K562 (cell line): Measurements from ENCODE around the gene PRKCB. TPM values are rescaled to one million over a fixed set of nuclear protein-coding genes. Genes with fewer than 3 reads are reported as not detected.

ENCODE experiments used
- ASH1L ChIP-seq: fragments of 450-650 bp; IDR thresholded peaks from 2 replicates; pipeline ENCODE4 v1.6.1; 2018; ENCODE audit warnings: borderline replicate concordance, mild to moderate bottlenecking, low read depth; ENCODE audit not compliant: partially characterized antibody
- ELF1 ChIP-seq: fragments of 200-800 bp; sonication (Bioruptor generic); IDR thresholded peaks from 2 replicates; pipeline ENCODE4 v1.6.1; 2016; ENCODE audit warnings: missing genetic modification characterization, missing compliant biosample characterization
- FOXM1 ChIP-seq, 2 experiments: fragments of 450-650 bp in 1 of 2; sonication (generic) in 1 of 2; formaldehyde crosslinking in 1 of 2; IDR thresholded peaks; 2 replicates each; pipeline versions ENCODE4 v1.6.1 to v1.9.0; 2017 to 2022; ENCODE audit warnings: low read depth in 2 of 2, mild to moderate bottlenecking in 2 of 2, missing genetic modification reagents in 1 of 2, moderate library complexity in 1 of 2
- NFIC ChIP-seq: fragments of 450-650 bp; IDR thresholded peaks from 2 replicates; pipeline ENCODE4 v1.6.1; 2017; ENCODE audit warnings: mild to moderate bottlenecking, inconsistent platforms
- ZNF184 ChIP-seq: sonication (generic); formaldehyde crosslinking; IDR thresholded peaks from 2 replicates; pipeline ENCODE4 v1.5.0; 2020; ENCODE audit warnings: missing genetic modification reagents
- polyA plus RNA-seq, 8 experiments: library from polyadenylated mRNA; depleted of rRNA in 4 of 8; stranded (reverse) in 5 of 8; unstranded in 3 of 8; fragments of >200 nt; fragmentation: Nextera tagmentation in 2 of 8; fragmentation: Illumina TruSeq in 1 of 8; extraction: Ambion mirVana in 2 of 8; extraction: Trizol in 1 of 8; gene quantifications; 2 replicates each; pipeline versions ENCODE4 v1.2.1 to v1.2.3, GENCODE V29; 2011 to 2014; ENCODE audit warnings: inconsistent platforms in 1 of 8, missing spikeins in 1 of 8
- total RNA-seq, 7 experiments: library from RNA; depleted of rRNA in 6 of 7; stranded (reverse); fragments of >200 nt in 6 of 7; fragmentation: Illumina TruSeq in 2 of 7; extraction: Trizol in 2 of 7; gene quantifications; 2 replicates each; pipeline versions ENCODE4 v1.2.1 to v1.2.3, GENCODE V29; 2011 to 2021; ENCODE audit warnings: low replicate concordance in 1 of 7
- TF ChIP-seq, protein P1 (sequence below), 2 experiments: fragments of 450-650 bp in 1 of 2; IDR thresholded peaks; 2 replicates each; pipeline ENCODE4 v1.6.1; 2011 to 2017; ENCODE audit warnings: low read depth in 2 of 2, antibody characterized with exemption in 1 of 2, borderline replicate concordance in 1 of 2, low read length in 1 of 2, mild to moderate bottlenecking in 1 of 2, mixed read lengths in 1 of 2; ENCODE audit not compliant: control insufficient read depth in 1 of 2
- TF ChIP-seq, protein P2 (sequence below): fragments of 150-350 bp; IDR thresholded peaks from 2 replicates; pipeline ENCODE4 v1.6.1; 2014; ENCODE audit warnings: low read depth, mild to moderate bottlenecking, low read length, borderline replicate concordance
- TF ChIP-seq, protein P3 (sequence below), 2 experiments: fragments of 450-650 bp; conservative IDR thresholded peaks; 2 replicates each; pipeline ENCODE4 v1.6.1; 2017; ENCODE audit warnings: mild to moderate bottlenecking in 2 of 2, moderate library complexity in 2 of 2
- TF ChIP-seq, protein P4 (sequence below), 3 experiments: fragments of 200-800 bp in 1 of 3; fragments of 250-450 bp in 1 of 3; fragments of 450-650 bp in 1 of 3; sonication (Bioruptor Pico) in 1 of 3; sonication (Bioruptor generic) in 1 of 3; formaldehyde crosslinking in 1 of 3; IDR thresholded peaks; 2 replicates each; pipeline versions ENCODE4 v1.6.1 to v1.8.0; 2016 to 2022; ENCODE audit warnings: mild to moderate bottlenecking in 2 of 3, missing genetic modification characterization in 2 of 3, missing compliant biosample characterization in 1 of 3, moderate library complexity in 1 of 3
- TF ChIP-seq, protein P5 (sequence below): fragments of 450-650 bp; formaldehyde crosslinking; IDR thresholded peaks from 2 replicates; pipeline ENCODE4 v1.4.0; 2022; ENCODE audit warnings: mild to moderate bottlenecking, moderate library complexity

PRKCB gene
- total and polyA plus RNA-seq, 9 of the 15 experiments (the other 6 are each of a cell fraction or from before 2014, with no cell fraction given) = 49.9 to 276 (median 148) TPM

DNA sequence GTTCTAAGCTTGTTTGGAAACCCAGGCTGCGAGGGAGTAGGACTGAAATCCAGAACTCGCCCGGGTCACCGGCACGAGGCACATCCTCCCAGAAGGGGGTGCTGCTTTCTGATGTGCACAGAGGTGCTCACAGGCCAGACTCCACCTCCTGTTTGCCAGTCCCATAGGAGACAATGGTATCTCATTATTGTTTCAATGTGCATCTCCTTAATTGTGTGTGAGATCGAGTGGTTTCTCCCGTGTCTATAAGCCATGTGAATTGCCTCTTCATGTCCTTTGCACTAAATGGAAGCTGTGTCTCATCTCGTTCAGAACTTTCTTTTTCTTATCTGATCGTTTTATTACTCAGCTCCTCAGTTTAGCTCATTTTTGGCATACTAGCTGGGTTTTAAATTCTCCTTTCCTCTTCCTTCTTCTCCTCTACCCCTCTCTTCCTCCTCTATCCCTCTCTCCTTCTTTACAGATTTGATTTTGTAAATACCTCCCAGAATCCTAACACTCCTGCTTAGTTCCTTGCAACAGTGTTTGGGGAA, 32.1 kb upstream of the PRKCB start (continued):
- TF ChIP-seq ASH1L = peak; percentile 63
- TF ChIP-seq, protein P1, sequence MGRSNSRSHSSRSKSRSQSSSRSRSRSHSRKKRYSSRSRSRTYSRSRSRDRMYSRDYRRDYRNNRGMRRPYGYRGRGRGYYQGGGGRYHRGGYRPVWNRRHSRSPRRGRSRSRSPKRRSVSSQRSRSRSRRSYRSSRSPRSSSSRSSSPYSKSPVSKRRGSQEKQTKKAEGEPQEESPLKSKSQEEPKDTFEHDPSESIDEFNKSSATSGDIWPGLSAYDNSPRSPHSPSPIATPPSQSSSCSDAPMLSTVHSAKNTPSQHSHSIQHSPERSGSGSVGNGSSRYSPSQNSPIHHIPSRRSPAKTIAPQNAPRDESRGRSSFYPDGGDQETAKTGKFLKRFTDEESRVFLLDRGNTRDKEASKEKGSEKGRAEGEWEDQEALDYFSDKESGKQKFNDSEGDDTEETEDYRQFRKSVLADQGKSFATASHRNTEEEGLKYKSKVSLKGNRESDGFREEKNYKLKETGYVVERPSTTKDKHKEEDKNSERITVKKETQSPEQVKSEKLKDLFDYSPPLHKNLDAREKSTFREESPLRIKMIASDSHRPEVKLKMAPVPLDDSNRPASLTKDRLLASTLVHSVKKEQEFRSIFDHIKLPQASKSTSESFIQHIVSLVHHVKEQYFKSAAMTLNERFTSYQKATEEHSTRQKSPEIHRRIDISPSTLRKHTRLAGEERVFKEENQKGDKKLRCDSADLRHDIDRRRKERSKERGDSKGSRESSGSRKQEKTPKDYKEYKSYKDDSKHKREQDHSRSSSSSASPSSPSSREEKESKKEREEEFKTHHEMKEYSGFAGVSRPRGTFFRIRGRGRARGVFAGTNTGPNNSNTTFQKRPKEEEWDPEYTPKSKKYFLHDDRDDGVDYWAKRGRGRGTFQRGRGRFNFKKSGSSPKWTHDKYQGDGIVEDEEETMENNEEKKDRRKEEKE (IDR thresholded peaks at IDR 0.05; ENCODE audit: borderline replicate concordance in 1 of 2, control insufficient read depth in 1 of 2, low read depth in 2 of 2, low read length in 1 of 2) = no peak
- no peak for TF ChIP-seq ZNF184 (CRISPR knock-in tag)
- no peak for TF ChIP-seq FOXM1 (IDR thresholded peaks at IDR 0.05; ENCODE audit: low read depth)
- no peak for TF ChIP-seq FOXM1 (CRISPR knock-in tag; IDR thresholded peaks at IDR 0.05; ENCODE audit: low read depth)
- TF ChIP-seq ELF1 = no peak; the same call in 1 of the 2 replicates
- TF ChIP-seq, protein P2, sequence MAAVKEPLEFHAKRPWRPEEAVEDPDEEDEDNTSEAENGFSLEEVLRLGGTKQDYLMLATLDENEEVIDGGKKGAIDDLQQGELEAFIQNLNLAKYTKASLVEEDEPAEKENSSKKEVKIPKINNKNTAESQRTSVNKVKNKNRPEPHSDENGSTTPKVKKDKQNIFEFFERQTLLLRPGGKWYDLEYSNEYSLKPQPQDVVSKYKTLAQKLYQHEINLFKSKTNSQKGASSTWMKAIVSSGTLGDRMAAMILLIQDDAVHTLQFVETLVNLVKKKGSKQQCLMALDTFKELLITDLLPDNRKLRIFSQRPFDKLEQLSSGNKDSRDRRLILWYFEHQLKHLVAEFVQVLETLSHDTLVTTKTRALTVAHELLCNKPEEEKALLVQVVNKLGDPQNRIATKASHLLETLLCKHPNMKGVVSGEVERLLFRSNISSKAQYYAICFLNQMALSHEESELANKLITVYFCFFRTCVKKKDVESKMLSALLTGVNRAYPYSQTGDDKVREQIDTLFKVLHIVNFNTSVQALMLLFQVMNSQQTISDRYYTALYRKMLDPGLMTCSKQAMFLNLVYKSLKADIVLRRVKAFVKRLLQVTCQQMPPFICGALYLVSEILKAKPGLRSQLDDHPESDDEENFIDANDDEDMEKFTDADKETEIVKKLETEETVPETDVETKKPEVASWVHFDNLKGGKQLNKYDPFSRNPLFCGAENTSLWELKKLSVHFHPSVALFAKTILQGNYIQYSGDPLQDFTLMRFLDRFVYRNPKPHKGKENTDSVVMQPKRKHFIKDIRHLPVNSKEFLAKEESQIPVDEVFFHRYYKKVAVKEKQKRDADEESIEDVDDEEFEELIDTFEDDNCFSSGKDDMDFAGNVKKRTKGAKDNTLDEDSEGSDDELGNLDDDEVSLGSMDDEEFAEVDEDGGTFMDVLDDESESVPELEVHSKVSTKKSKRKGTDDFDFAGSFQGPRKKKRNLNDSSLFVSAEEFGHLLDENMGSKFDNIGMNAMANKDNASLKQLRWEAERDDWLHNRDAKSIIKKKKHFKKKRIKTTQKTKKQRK = no peak
- TF ChIP-seq NFIC = peak; percentile 42
- TF ChIP-seq, protein P3, sequence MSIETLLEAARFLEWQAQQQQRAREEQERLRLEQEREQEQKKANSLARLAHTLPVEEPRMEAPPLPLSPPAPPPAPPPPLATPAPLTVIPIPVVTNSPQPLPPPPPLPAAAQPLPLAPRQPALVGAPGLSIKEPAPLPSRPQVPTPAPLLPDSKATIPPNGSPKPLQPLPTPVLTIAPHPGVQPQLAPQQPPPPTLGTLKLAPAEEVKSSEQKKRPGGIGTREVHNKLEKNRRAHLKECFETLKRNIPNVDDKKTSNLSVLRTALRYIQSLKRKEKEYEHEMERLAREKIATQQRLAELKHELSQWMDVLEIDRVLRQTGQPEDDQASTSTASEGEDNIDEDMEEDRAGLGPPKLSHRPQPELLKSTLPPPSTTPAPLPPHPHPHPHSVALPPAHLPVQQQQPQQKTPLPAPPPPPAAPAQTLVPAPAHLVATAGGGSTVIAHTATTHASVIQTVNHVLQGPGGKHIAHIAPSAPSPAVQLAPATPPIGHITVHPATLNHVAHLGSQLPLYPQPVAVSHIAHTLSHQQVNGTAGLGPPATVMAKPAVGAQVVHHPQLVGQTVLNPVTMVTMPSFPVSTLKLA (conservative IDR thresholded peaks at IDR 0.05) = peak; percentile 61 to 71; a peak in 3 of 4 replicates
- TF ChIP-seq, protein P4, sequence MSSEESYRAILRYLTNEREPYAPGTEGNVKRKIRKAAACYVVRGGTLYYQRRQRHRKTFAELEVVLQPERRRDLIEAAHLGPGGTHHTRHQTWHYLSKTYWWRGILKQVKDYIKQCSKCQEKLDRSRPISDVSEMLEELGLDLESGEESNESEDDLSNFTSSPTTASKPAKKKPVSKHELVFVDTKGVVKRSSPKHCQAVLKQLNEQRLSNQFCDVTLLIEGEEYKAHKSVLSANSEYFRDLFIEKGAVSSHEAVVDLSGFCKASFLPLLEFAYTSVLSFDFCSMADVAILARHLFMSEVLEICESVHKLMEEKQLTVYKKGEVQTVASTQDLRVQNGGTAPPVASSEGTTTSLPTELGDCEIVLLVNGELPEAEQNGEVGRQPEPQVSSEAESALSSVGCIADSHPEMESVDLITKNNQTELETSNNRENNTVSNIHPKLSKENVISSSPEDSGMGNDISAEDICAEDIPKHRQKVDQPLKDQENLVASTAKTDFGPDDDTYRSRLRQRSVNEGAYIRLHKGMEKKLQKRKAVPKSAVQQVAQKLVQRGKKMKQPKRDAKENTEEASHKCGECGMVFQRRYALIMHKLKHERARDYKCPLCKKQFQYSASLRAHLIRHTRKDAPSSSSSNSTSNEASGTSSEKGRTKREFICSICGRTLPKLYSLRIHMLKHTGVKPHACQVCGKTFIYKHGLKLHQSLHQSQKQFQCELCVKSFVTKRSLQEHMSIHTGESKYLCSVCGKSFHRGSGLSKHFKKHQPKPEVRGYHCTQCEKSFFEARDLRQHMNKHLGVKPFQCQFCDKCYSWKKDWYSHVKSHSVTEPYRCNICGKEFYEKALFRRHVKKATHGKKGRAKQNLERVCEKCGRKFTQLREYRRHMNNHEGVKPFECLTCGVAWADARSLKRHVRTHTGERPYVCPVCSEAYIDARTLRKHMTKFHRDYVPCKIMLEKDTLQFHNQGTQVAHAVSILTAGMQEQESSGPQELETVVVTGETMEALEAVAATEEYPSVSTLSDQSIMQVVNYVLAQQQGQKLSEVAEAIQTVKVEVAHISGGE (CRISPR knock-in tag; IDR thresholded peaks at IDR 0.05) = no peak
- TF ChIP-seq, protein P5, sequence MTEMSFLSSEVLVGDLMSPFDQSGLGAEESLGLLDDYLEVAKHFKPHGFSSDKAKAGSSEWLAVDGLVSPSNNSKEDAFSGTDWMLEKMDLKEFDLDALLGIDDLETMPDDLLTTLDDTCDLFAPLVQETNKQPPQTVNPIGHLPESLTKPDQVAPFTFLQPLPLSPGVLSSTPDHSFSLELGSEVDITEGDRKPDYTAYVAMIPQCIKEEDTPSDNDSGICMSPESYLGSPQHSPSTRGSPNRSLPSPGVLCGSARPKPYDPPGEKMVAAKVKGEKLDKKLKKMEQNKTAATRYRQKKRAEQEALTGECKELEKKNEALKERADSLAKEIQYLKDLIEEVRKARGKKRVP (CRISPR knock-in tag) = no peak
